IPS-15b (cell line): ENCODE measurements around the gene WDR37.
"Not testable (repeated sequence)": the region's sequence is repeated elsewhere in the genome, so short reads cannot be mapped to it uniquely, and the experiment has no call there.

Source experiments
- H3K27me3 ChIP-seq: one replicate; pipeline ENCODE4 v1.6.1; 2013; ENCODE audit warnings: low read length; ENCODE audit not compliant: control insufficient read depth, insufficient read depth
- H3K36me3 ChIP-seq: one replicate; pipeline ENCODE4 v1.6.1; 2013; ENCODE audit warnings: low read length; ENCODE audit not compliant: control insufficient read depth, insufficient read depth
- H3K4me1 ChIP-seq: one replicate; pipeline ENCODE4 v1.6.1; 2013; ENCODE audit warnings: mild to moderate bottlenecking, low read length; ENCODE audit not compliant: control insufficient read depth, insufficient read depth
- H3K4me3 ChIP-seq: one replicate; pipeline ENCODE4 v1.5.1; 2013; ENCODE audit warnings: low read depth, low read length
- H3K9ac ChIP-seq: one replicate; pipeline ENCODE4 v1.6.1; 2013; ENCODE audit warnings: low read depth, mild to moderate bottlenecking, low read length
- H3K9me3 ChIP-seq: one replicate; pipeline ENCODE4 v1.6.1; 2013; ENCODE audit warnings: mild to moderate bottlenecking, low read length; ENCODE audit not compliant: control insufficient read depth, insufficient read depth

WDR37 gene

DNA sequence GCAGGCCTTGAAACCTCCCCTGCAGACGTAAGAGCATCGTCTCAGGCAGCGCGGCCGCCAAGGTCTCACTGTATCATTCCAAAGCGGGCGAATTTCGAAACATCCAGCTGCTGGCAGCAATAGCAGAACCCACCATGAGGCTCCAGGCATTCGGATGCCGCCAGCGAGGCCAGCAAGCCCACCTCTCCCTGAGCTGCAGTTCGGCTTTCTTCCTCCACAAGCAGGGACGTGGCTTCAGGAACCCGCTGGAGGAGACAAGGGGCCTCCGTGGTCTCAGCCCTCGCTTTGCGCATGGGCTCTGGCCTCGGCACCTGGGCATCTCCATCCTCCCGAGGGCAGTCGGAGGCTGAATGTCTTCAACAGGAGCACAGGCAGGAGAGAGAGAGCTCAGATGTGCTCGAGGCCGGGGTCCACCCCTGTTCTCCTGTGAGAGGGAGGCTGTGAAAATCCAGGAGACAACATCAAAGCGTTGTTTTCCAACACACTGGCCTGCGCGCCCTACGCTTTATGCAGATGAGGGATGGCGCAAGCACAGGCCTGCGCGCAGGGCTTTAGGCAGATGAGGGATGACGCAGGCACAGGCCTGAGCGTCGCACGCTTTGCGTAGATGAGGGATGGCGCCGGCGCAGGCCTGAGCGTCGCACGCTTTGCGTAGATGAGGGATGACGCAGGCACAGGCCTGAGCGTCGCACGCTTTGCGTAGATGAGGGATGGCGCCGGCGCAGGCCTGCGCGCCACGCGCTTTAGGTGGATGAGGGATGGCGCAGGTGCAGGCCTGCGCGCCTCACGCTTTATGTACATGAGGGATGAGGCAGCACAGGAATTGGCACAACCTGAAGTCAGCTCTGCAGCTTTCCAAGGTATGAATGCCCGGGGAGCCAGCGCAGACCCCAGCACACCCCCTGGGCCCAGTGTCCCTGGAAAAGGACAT is 103.2 kb downstream of the WDR37 start:
- Histone ChIP-seq H3K4me1 (no peaks in the 10 kb centered on the region), H3K27me3 (no peaks in the 10 kb centered on the region), H3K4me3 (no peak overlapping the region), H3K9me3 (no peaks in the 10 kb centered on the region), H3K9ac (no peak overlapping the region), H3K36me3 (no peaks in the 10 kb centered on the region)

DNA sequence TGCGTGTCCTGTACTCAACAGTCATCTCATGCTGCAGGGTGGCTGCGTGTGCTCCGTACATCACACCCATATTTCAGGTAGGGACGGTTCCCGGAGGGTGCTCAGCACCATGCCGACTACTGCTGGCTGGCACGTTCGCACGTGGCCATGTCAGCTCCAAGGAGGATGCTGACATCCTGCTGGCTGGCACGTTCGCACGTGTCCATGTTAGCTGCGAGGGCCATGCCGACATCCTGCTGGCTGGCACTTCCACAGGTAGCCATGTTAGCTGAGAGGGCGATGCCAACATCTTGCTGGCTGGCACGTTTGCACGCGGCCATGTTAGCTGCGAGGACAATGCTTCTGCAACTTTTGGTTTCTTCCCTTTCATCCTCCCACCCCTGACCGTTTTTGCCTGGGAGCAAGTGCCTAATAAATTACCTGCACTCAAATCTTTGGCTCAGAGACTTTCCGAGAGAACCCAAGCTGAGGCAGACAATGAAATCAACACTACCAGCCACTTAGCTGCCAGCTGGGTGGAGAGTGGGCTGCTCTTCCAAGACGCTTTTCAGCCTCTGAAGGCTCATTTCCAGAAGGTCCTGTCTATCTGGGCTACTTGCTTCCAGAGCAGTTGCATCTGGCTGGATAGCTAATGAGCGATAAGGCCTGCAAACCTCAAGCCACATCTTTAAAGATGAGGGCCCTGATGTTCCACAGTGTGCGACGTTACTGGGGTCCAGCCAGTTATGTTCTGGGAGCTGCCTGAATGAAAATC is 104.6 kb downstream of the WDR37 start:
- Histone ChIP-seq H3K9me3 (no peaks in the 10 kb centered on the region), H3K27me3 (no peaks in the 10 kb centered on the region), H3K36me3 (no peaks in the 10 kb centered on the region), H3K9ac (no peak overlapping the region), H3K4me1 (no peaks in the 10 kb centered on the region), H3K4me3 (no peak overlapping the region)

DNA sequence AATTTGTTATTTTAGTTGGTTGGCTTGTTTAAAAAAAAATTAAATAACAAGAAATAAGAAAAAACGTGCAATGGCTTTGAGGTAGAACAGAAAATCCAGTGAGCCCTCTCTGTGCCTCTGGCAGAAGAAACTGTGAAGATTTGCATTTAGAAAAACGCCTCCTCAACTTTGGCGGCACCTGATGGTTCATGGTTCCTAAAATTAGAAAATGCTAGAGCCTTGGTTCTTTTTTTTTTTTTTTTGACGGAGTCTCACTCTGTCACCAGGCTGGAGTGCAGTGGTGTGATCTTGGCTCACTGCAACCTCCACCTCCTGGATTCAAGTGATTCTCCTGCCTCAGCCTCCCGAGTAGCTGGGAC is 105.1 kb downstream of the WDR37 start:
- H3K9ac ChIP-seq, H3K27me3 ChIP-seq, H3K4me3 ChIP-seq, H3K4me1 ChIP-seq, H3K36me3 ChIP-seq, H3K9me3 ChIP-seq: not testable (repeated sequence)

DNA sequence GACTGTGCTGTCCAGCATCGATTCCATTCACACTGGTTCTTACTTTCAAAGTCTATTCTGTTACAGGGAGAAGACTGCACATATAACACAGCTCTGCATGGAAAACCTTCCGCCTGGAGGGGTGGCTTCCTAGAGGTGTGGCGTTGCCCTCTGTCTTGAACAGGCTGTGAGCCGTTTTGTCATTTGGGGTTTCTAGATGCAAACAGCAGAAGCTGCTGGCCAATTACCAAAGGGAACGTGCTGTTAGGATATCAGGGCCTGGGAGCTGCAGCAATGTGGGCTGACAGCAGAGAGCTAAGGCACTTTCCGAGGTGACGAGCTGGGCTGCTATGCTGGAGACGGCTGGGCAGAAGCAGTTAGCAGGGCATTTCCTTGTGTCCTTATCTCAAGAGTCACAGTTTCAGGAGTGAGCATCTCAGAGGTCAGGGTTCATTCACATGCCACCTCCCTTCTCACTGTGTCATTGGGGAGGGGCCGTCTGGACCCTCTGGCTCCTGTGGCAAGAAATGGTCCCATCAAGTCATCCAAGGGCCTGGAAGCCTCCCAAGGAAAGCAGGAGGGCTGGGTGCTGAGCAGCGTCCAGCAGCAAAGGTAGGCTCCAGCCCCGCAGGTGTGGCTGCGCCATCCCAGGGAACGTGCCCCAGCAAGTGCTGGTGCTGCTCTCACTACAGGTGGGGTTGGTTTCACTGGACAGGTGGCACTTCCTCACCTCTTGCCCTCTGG is 106.5 kb downstream of the WDR37 start:
- H3K9ac ChIP-seq: no peak overlapping the region
- H3K4me3 ChIP-seq: no peak overlapping the region
- no peaks in the 10 kb centered on the region for H3K4me1 ChIP-seq
- no peaks in the 10 kb centered on the region for H3K36me3 ChIP-seq
- no peaks in the 10 kb centered on the region for H3K27me3 ChIP-seq
- H3K9me3 ChIP-seq: no peaks in the 10 kb centered on the region

DNA sequence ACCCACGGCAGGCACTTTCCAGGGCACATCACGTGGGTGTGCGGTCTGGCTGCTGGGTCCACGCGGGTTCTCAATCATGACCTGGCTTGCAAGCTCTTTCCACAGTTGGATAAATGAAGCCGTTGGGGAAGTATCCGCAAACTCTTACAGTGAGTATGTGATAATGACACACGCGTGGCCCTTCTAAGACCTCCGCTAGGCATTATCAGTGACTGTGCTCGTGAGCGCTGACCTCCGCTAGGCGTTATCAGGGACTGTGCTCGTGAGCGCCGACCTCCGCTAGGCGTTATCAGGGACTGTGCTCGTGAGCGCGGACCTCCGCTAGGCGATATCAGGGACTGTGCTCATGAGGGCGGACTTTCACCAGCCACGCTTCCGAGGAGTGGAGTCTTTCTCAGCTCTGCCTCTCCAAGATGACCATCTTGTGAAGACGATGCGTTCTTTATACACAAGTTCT is 107.0 kb downstream of the WDR37 start:
- Histone ChIP-seq H3K9me3 (no peaks in the 10 kb centered on the region), H3K4me1 (no peaks in the 10 kb centered on the region), H3K27me3 (no peaks in the 10 kb centered on the region), H3K9ac (no peak overlapping the region), H3K36me3 (no peaks in the 10 kb centered on the region), H3K4me3 (no peak overlapping the region)

DNA sequence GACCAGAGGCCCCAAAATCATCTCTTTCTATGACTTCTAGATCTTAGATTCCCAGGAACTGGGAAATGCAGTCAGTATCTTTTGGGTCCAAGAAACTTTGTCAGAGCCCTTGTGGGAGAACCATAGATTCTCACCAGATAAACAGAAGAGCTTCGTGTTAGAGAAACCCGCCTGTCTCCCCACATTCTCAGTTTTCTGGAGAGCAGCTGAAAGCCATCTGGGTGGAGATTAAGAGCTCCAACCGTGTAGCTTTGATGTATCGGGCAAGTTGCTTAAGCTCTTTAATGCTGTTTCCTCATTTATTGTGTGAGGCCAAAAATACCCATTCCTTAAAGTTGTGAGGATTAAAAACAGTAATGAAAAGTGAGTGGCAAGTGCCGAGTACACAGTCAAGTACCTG is 107.6 kb downstream of the WDR37 start:
- Histone ChIP-seq H3K4me3 (no peak overlapping the region), H3K9me3 (no peaks in the 10 kb centered on the region), H3K36me3 (no peaks in the 10 kb centered on the region), H3K4me1 (no peaks in the 10 kb centered on the region), H3K27me3 (no peaks in the 10 kb centered on the region), H3K9ac (no peak overlapping the region)

DNA sequence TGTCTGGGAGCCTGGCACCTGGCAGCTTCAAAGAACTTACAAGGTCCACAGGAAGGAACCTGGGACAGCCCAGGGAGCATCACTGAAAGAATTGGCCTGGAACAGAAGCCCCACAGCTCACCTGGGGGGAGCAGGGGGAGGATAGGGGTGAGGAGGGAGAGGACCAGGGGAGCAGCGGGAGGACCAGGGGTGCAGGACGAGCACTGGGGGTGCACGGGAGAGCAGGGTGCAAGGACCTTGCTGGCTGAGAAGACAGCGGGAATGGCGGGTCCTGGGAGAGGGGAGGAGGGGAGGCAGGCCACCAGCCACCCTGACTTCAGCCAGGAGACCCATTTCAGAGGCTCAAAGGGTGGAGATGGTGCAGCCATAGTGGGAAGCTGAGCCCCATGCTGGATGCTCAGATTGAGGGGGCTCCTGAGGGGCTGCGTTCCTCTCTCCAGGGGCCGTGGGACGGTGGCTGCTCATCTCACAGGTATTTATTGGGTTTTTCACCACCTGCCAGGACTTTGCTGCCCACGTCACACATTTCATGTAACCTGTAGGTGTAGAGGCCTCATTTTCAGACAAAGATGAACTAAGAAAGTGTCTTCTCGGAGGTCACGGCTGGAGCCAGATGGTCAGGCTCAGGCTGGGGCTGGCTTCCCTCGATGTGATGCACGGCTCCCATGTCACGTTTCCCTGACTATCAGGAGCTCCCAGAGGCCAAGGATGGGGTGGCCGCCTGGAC is 110.1 kb downstream of the WDR37 start:
- Histone ChIP-seq H3K9ac (no peak overlapping the region), H3K36me3 (no peaks in the 10 kb centered on the region), H3K27me3 (no peaks in the 10 kb centered on the region), H3K9me3 (no peaks in the 10 kb centered on the region), H3K4me1 (no peaks in the 10 kb centered on the region), H3K4me3 (no peak overlapping the region)

DNA sequence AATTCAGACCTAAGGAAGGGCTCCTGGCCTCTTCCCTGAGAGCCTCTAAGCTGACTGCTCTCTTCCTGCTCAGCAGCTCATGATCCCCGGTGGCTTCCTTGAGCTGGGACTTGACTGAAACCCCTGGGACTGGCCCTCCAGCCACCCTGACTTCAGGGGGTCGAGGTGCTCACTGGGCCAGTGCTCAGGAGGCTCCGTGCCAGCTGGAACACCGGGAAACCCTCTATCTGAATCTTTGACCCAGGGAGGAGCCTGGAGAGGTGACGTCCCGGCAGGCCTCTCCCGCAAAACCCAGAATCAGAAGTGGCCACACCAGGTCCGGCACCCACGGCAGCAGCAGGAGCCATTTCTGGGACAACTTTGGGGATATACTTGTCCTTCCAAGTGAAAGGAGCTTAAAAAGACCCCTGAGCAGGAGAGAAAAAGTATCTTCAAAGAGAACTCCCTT is 110.7 kb downstream of the WDR37 start:
- no peaks in the 10 kb centered on the region for H3K9me3 ChIP-seq
- H3K4me1 ChIP-seq: no peaks in the 10 kb centered on the region
- H3K9ac ChIP-seq: no peak overlapping the region
- H3K4me3 ChIP-seq: no peak overlapping the region
- no peaks in the 10 kb centered on the region for H3K36me3 ChIP-seq
- H3K27me3 ChIP-seq: no peaks in the 10 kb centered on the region

DNA sequence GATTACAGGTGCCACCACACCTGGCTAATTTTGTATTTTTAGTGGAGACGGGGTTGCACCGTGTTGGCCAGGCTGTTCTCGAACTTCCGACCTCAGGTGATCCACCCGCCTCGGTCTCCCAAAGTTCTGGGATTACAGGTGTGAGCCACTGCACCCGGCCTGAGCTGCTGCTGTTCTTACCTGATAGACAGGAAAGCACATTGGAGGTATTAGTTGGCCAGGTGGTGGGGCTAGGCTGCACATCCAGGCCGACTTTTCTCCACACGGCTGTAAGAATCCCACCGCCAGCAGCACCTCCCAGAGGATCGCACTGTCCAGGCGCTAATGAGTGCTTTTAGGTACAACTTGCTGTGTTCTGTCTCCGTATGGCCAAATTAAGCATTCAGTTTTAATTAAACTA is 112.6 kb downstream of the WDR37 start:
- H3K27me3 ChIP-seq: no peaks in the 10 kb centered on the region

DNA sequence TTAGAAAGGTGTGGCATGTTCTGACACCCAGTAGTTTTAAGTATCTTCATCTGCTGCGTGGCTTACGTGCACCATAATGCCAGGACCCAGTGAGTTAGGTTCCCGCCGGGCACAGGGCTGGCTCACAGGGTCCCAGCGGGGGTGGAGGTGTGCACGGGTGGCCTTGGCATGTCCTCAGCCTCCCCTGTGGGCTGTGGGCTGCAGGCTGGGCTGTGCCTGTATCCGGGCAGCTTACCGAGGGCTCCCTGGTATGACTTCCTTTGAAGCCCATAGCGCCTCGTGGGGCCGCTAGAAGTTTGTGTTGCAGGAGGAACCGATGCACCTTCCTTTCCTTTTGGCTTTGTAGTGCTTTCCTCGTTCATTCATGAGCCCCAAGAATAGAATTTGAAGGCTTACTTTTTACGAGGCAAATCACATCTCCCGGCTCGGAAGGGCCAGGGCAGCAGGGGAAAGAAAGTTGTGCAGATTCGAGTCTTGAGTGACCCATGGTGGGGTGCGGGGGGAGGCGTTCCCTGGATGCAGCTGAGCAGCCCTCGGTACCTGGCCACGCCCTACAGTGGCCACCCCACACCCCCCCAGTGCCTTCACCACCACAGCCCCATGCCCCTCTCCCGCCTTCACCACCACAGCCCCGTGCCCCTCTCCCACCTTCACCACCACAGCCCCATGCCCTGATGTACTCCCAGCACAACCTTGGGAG is 113.2 kb downstream of the WDR37 start:
- Histone ChIP-seq H3K9me3 (no peaks in the 10 kb centered on the region), H3K4me1 (no peaks in the 10 kb centered on the region), H3K27me3 (no peaks in the 10 kb centered on the region), H3K36me3 (no peaks in the 10 kb centered on the region), H3K9ac (no peak overlapping the region), H3K4me3 (no peak overlapping the region)

More for the DNA sequence above, 112.6 kb downstream of the WDR37 start:
- Histone ChIP-seq H3K9ac (no peak overlapping the region), H3K4me1 (no peaks in the 10 kb centered on the region), H3K9me3 (no peaks in the 10 kb centered on the region), H3K4me3 (no peak overlapping the region), H3K36me3 (no peaks in the 10 kb centered on the region)
